Natural killer cell (primary cell): ENCODE results near the gene ZFHX3. TPM values are rescaled to one million over a fixed set of nuclear protein-coding genes. Genes with fewer than 3 reads are reported as not detected.

ENCODE experiments used
- ATAC-seq, 3 donors: fragments of 150-1000 bp in 2 of 3; fragments of 200-7000 bp in 1 of 3; cut with Tn5 transposase; 1 replicate in 1 of 3; 2 replicates in 2 of 3; pipeline ENCODE4 v1.10.0; 2021; ENCODE audit warnings: mild to moderate bottlenecking in 2 of 3, moderate library complexity in 2 of 3
- DNase-seq, 2 donors: peaks; one replicate each; pipeline versions ENCODE4 v3.0.0 to v3.0.0-alpha.2; 2013 to 2021; ENCODE audit warnings: mixed read lengths in 1 of 2
- H3K27ac ChIP-seq: one replicate; pipeline ENCODE4 v1.5.1; 2013; ENCODE audit warnings: mild to moderate bottlenecking, low read length
- H3K27me3 ChIP-seq: one replicate; pipeline ENCODE4 v1.6.1; 2013; ENCODE audit warnings: low read length; ENCODE audit not compliant: control insufficient read depth, insufficient read depth
- H3K36me3 ChIP-seq: one replicate; pipeline ENCODE4 v1.6.1; 2013; ENCODE audit warnings: low read length; ENCODE audit not compliant: control insufficient read depth, insufficient read depth
- H3K4me1 ChIP-seq: one replicate; pipeline ENCODE4 v1.6.1; 2013; ENCODE audit warnings: low read length; ENCODE audit not compliant: control insufficient read depth, insufficient read depth
- H3K4me3 ChIP-seq: one replicate; pipeline ENCODE4 v1.5.1; 2013; ENCODE audit warnings: low read length
- H3K9me3 ChIP-seq: one replicate; pipeline ENCODE4 v1.6.1; 2013; ENCODE audit warnings: low read length; ENCODE audit not compliant: control insufficient read depth, insufficient read depth
- H3K27ac Mint-ChIP-seq, 2 donors: one replicate each; pipeline ENCODE4 v1.8.0; 2022; ENCODE audit warnings: mild to moderate bottlenecking in 2 of 2, mixed read lengths in 2 of 2, moderate library complexity in 1 of 2
- H3K27me3 Mint-ChIP-seq, 2 donors: one replicate each; pipeline ENCODE4 v1.8.0; 2022; ENCODE audit warnings: low read depth in 2 of 2, mixed read lengths in 2 of 2
- H3K36me3 Mint-ChIP-seq: one replicate; pipeline ENCODE4 v1.8.0; 2022; ENCODE audit warnings: mixed read lengths
- H3K4me1 Mint-ChIP-seq, 2 donors: one replicate each; pipeline ENCODE4 v1.8.0; 2022; ENCODE audit warnings: mixed read lengths in 2 of 2
- H3K4me3 Mint-ChIP-seq: one replicate; pipeline ENCODE4 v1.8.0; 2022; ENCODE audit warnings: mild to moderate bottlenecking, moderate library complexity, mixed read lengths
- H3K9me3 Mint-ChIP-seq, 2 donors: one replicate each; pipeline ENCODE4 v1.8.0; 2022; ENCODE audit warnings: mixed read lengths in 2 of 2
- CTCF ChIP-seq: fragments of 200-600 bp; IDR thresholded peaks from one replicate; pipeline ENCODE4 v1.8.0; 2022; ENCODE audit warnings: antibody characterized with exemption
- WGBS: methylation state at CpG from one replicate; pipeline ENCODE4 v1.1.7; 2013; ENCODE audit warnings: missing lambda C conversion rate; ENCODE audit not compliant: insufficient coverage; 5-methylcytosine and 5-hydroxymethylcytosine counted together
- intact Hi-C: fragments of 100-400 bp; cut with micrococcal nuclease; formaldehyde crosslinking; loops from one replicate; pipeline ENCODE4 v1.14.2; 2022
- total RNA-seq, 4 donors: library from RNA; stranded (reverse); fragments of 120-200 nt in 1 of 4; gene quantifications; one replicate each; pipeline versions ENCODE4 v1.2.3 to v1.2.4, GENCODE V29; 2013 to 2022

The ZFHX3 gene
- total RNA-seq, 3 donors from 2014 or later (not counting 1 experiment from before 2014, with no cell fraction given), result 5.8 to 7.8 (median 7.5) TPM

- H3K36me3 ChIP-seq, result no peaks in the 10 kb centered on the region
- peaks cover 15% of the 10 kb centered on the region for H3K4me1 ChIP-seq
- no peak for TF ChIP-seq CTCF
- Mint-ChIP-seq H3K36me3 (no peaks in the 10 kb centered on the region), H3K27me3 (peaks cover 3 to 4% of the 10 kb centered on the region in 2 donors), H3K9me3 (no peaks in the 10 kb centered on the region), H3K4me1 (peaks cover 10 to 18% of the 10 kb centered on the region in 2 donors), H3K27ac (no peak overlapping the region), H3K4me3 (no peak overlapping the region)
- H3K27me3 ChIP-seq, result no peaks in the 10 kb centered on the region
- WGBS, result 88% methylated on average over 4 of the region's 4 CpGs
- no peaks in the 10 kb centered on the region for H3K9me3 ChIP-seq
- no peak for ATAC-seq
- DNase-seq, result no peak
- intact Hi-C loops, result no loop called here
- H3K27ac ChIP-seq, result no peak overlapping the region
- no peak overlapping the region for H3K4me3 ChIP-seq
These were observed 1.6 kb upstream of the ZFHX3 start for GRCh38 chr16:73049511-73049910.

GRCh38 chr16:73049091-73049490 is 1.2 kb upstream of the ZFHX3 start:
- WGBS, result 78% methylated on average over 8 of the region's 8 CpGs
- Histone ChIP-seq H3K4me1 (peaks cover 15% of the 10 kb centered on the region), H3K9me3 (no peaks in the 10 kb centered on the region), H3K4me3 (no peak overlapping the region), H3K27me3 (no peaks in the 10 kb centered on the region), H3K36me3 (no peaks in the 10 kb centered on the region), H3K27ac (no peak overlapping the region)
- ATAC-seq, result no peak
- peak overlapping the region in 1 of 2 donors; percentile 15 for H3K27ac Mint-ChIP-seq
- peaks cover 8 to 14% of the 10 kb centered on the region in 2 donors for H3K4me1 Mint-ChIP-seq
- H3K36me3 Mint-ChIP-seq, result no peaks in the 10 kb centered on the region
- H3K4me3 Mint-ChIP-seq, result peak overlapping the region; percentile 74
- TF ChIP-seq CTCF, result no peak
- intact Hi-C loops, result no loop called here
- peaks cover 0 to 2% of the 10 kb centered on the region in 2 donors for H3K27me3 Mint-ChIP-seq
- no peaks in the 10 kb centered on the region for H3K9me3 Mint-ChIP-seq
- DNase-seq, result no peak

GRCh38 chr16:73048292-73049080 is 558 bp upstream of the ZFHX3 start:
- Mint-ChIP-seq H3K4me3 (peak overlapping the region; percentile 74), H3K9me3 (no peaks in the 10 kb centered on the region), H3K4me1 (peaks cover 8 to 14% of the 10 kb centered on the region in 2 donors), H3K36me3 (no peaks in the 10 kb centered on the region), H3K27ac (peak overlapping the region in 1 of 2 donors; percentile 15), H3K27me3 (peaks cover 0 to 2% of the 10 kb centered on the region in 2 donors)
- intact Hi-C loops, result no loop called here
- ATAC-seq (no peak), DNase-seq (no peak)
- Histone ChIP-seq H3K4me3 (peak overlapping the region; percentile 41), H3K9me3 (no peaks in the 10 kb centered on the region), H3K27ac (no peak overlapping the region), H3K4me1 (peaks cover 15% of the 10 kb centered on the region), H3K36me3 (no peaks in the 10 kb centered on the region), H3K27me3 (no peaks in the 10 kb centered on the region)
- TF ChIP-seq CTCF, result no peak
- 9% methylated on average over 56 of the region's 57 CpGs for WGBS

GRCh38 chr16:73047221-73047535 is 750 bp downstream of the ZFHX3 start:
- intact Hi-C loops, result no loop called here
- WGBS, result 88% methylated on average over 6 of the region's 6 CpGs
- no peaks in the 10 kb centered on the region for H3K27me3 ChIP-seq
- no peaks in the 10 kb centered on the region for H3K36me3 ChIP-seq
- Mint-ChIP-seq H3K27ac (peak overlapping the region in 1 of 2 donors; percentile 73), H3K27me3 (peaks cover 0 to 2% of the 10 kb centered on the region in 2 donors), H3K4me1 (peaks cover 14% of the 10 kb centered on the region in 2 donors), H3K9me3 (no peaks in the 10 kb centered on the region), H3K4me3 (peak overlapping the region; percentile 77), H3K36me3 (no peaks in the 10 kb centered on the region)
- peak overlapping the region; percentile 39 for H3K4me3 ChIP-seq
- no peaks in the 10 kb centered on the region for H3K9me3 ChIP-seq
- H3K27ac ChIP-seq, result no peak overlapping the region
- DNase-seq, result no peak
- peaks cover 15% of the 10 kb centered on the region for H3K4me1 ChIP-seq
- no peak for ATAC-seq
- TF ChIP-seq CTCF, result no peak
